Measurements from ENCODE around the gene KLF5.
A peak's percentile ranks its signal among the peaks of the same experiment; 100 is the strongest.
"Not testable (repeated sequence)": the region's sequence is repeated elsewhere in the genome, so short reads cannot be mapped to it uniquely, and the experiment has no call there.

The KLF5 gene

DNA sequence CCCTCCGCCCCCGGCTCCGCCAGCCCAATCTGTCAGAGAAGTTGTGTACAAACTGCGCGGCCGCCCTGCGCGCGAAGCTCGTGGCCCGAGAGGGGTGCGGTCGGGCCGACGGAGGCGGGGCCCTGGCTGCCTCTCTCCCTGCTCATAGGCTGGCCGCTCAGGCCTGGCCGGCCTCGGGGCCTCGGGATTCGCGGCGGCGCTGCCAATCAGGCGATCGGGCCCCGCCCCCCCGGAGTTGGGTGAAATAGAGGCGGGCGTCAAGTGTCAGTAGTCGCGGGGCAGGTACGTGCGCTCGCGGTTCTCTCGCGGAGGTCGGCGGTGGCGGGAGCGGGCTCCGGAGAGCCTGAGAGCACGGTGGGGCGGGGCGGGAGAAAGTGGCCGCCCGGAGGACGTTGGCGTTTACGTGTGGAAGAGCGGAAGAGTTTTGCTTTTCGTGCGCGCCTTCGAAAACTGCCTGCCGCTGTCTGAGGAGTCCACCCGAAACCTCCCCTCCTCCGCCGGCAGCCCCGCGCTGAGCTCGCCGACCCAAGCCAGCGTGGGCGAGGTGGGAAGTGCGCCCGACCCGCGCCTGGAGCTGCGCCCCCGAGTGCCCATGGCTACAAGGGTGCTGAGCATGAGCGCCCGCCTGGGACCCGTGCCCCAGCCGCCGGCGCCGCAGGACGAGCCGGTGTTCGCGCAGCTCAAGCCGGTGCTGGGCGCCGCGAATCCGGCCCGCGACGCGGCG lies at the start of gene KLF5:
KLF5 (plus strand) TSS at position 270 of the 724 bp plus-strand sequence; CDS start at position 593, 323 bp downstream.
- peak; percentile 8 to 91 (median 78) for DNase-seq

DNA sequence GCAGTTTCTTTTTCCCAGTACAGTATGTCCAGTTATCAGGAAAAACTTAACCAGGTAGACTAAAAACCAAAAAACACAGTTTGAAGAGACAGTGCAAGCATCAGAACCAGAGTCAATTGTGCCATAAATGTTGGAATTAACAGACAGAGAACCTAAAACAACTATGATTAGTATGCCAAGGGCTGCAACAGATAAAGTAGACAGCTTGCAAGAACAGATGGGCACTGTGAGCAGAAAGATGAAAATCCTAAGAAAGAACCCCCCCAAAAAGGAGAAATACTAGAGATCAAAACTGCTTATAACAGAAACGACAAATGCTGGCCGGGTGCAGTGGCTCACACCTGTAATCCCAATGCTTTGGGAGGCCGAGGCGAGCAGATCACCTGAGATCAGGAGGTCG lies 47.1 kb upstream of the KLF5 start:
- no peak for DNase-seq

DNA sequence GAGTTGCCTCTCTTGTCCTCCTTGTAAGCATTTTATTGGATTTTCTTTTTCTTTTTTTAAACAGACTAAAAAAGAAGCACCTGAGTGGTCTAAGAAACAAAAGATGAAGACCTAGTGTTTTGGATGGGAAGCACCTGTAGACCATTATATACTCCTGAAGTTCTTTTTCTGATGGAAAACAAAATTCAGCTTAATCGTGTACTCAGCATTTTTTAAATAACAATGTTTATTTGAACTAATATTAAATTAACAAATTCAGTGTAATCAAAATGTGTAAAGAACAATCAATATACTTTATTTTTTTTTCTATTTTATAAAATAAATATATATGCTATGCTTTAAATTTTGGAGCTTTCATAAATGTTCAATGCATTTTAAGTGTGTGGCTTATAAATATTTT lies 43.0 kb upstream of the KLF5 start:
- DNase-seq, result no peak

DNA sequence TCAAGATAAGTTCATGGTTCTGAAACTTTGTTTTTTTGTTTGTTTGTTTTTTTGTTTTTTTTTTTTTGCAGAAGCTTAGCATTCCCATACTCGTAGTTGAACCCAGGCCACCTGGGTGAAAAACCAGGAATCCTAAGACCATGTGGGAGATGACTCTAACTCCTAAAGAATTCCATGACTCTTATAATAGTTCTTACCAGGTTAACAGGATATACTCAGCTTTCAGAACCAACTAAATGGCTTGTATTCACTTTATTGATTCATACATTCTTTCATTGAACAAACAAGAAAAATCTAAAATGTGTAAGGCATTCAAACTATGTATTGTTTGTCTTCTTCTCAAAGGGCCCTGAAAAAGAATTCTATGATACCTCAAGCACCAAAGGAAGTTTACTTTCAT lies 40.5 kb upstream of the KLF5 start:
- DNase-seq, result no peak

DNA sequence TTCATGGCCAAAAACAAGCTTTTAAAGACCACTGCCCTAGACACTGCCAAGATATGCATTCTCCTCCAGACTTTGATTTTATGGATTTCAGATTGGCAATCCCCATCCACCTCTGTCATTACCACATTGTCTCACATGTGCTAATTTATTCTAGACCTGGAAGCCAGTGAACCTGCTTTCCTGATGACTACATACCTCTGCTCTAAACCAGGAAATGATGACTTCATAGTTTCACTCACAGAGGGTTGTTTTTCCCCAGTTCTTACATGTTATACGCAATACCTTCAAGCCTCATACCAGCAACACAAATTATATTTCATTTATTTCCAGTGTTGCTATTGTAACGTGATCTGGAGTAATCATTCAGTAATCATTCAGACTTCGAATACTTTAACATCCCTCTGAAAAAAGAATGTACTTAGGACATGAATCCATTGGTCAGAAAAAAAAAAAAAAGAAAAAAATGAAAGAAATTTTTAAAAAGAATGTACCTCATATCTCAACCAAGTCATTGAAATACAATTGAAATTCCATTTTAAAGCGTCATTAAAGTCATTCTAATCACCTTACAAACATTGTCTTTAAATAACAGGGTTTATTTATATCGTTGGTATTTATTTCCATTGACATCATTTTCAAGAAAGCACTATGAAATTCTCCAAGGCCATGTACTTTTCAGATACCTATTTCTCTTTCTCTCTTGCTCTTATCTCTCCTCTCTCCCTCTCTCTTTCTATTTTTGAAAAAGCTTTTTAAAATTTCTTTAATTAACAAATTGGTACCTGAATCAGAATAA lies 33.4 kb upstream of the KLF5 start:
- DNase-seq, result no peak

DNA sequence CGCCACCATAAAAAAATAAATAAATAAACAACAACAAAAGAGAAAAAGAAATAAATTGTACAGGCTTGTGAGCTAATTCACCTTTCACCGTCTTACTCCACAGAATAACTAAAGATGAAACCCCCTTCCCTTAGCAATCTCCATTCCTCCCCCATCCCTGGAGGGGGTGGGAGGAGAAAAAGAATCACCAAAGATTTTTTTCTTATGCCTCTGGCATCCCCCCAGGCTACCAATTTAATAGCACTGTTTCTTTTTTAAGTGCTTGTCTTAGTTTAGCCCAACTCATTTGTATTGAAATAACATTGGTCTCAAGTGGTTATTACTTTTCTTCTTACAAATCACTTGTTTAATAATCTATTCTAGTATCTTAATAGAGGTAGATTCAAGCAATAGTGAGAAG lies 23.9 kb upstream of the KLF5 start:
- no peak for DNase-seq

DNA sequence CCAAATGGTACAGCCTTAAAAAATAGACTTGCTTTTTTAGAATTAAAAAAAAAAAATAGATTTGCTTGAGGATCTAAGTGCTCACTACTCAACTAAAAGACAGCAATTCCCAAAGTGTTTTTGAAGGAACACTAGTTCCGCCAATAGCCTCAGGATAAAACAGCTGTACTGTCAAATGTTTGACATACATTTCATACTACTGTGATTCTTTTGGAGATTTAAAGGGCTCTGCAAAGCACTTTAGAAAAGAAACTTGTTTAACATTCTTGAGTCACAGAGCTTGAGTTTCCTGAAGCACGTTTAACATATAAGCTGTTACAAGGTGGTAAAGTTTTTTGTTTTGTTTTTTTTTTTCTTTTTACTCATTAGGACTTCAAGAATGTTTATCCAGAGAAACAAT lies 23.1 kb upstream of the KLF5 start:
- DNase-seq, result no peak

DNA sequence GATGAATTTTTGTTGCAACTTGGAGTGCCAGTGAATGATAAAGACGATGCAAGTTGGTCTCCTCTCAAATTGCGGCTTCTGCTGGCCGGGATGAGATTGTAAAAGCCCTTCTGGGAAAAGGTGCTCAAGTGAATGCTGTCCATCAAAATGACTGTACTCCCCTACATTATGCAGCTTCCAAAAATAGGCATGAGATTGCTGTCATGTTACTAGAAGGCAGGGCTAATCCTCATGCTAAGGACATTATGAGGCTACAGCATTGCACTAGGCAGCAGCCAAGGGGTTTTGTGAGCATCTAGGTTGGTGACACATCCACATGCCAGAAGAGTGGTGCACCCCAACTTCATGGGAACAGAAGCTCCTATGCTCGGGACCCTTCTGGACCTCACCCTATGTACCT lies 22.2 kb upstream of the KLF5 start:
- no peak for DNase-seq

DNA sequence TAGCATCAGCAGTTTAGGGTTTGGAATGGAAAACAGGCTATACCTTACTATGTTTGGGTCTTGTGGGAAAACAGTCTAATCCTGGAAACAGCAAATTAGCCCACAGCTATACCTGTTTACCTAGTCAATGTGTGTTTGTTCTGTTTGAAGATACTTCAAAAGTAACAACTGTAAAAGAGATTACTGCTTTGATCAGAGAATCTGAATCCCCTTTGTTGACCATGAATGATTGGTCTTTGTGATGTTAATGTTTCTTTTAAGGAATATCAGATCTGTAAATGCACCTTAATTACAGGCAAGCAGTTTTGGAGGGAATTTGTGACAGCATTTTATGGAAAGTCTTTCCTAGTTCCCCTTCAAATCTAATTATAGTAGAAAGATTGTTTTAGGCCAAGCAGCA lies 20.7 kb upstream of the KLF5 start:
- no peak for DNase-seq

DNA sequence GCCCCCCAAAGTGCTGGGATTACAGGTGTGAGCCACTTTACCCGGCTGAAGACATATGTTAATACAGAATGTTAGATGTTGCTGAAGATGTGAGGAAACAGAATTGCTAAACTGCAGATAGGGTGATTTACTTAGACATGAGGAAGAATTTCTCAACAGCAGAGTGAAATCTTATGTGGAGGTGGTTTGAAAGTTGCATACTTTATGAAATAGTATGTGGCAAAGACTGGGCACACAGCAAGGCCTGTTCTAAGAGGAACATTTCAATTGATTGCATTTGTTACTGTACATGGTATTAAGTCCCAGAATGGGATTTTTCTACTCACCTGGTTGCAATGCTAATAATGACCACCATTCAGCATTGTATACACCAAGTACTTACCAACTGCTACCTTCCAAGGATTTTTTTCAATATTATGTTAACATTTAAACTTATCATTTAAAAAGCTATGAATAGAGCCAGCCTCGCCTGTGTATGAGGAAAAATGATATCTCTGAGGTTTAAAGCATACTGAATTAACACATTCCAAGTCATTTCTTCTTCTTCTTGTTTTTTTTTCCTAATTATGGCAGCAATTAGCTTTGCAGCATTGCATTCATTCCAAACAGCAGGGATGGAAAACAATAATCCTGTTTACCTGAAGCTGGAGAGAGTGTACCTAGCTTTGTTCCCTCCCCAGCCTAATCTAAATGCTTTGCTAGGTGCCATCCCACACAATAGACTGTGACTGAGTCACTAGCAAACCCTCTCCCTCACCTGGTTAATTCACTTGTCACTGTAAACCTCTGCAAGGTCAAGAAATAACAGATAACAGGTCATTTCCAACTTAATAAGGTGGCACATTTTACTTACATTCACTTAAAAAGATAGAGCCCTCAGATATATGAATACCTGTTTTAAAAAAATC lies 19.4 kb upstream of the KLF5 start:
- no peak for DNase-seq

DNA sequence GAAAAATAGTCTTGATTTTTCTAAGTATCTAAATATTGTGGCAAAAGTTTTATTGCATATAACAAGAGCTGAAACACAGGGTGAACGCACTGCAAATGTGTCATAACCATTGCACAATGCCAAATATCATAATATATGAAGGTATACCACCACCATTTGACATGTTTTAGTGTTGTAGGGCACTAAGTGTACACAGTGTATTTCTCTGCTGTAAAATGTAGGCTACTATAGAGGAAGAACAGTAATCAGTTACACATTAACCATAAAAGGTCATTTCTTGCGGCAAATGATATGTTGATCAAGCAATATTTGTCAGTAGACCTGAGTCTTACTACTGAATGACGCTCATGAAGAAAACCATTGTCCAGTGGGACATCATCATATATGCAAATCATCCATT lies 18.3 kb upstream of the KLF5 start:
- DNase-seq, result no peak

DNA sequence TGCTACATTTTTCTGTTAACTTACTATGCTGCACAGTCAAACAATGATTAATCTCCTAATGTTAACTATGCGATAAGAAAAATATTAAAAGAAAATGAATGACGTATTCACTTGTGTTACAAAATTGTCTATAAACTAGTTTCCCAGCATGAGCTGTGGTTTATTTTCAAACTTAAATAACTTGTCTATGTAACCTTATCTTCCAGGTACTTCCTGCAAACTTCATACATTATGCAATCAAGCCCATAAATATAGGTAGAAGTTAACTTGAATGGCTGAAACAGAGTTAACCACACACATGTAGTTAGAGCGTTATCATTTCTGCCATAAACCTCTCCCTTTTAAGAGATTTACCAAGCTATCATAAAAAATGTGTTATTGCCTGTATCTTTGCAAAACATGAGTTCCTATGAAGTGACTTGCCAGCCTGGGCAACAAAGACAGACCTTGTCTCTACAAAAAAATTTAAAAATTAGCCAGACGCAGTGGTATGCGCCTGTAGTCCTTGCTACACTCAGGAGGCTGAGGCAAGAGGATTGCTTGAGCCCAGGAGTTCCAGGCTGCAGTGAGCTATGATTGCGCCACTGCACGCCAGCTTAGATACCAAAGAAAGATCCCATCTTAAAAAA lies 17.7 kb upstream of the KLF5 start:
- no peak for DNase-seq

DNA sequence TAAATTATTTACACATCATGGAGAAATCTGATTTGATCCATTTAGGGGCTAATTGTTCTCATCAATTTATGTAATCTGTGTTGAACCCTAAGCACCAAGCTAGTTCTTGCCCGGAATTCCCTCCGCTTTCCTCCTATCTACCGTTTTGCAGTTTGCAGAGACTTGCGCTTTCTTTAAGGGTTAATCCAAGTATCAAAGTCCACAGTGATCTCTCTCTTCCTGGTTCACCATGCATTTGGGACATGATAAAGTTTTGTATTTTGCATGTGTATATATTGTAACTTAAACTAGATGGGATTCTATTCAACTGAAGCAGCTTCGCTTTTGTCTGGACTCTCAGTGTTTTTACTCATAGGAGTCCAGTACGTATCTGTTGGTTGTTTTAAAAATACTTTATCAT lies 13.8 kb upstream of the KLF5 start:
- no peak for DNase-seq

DNA sequence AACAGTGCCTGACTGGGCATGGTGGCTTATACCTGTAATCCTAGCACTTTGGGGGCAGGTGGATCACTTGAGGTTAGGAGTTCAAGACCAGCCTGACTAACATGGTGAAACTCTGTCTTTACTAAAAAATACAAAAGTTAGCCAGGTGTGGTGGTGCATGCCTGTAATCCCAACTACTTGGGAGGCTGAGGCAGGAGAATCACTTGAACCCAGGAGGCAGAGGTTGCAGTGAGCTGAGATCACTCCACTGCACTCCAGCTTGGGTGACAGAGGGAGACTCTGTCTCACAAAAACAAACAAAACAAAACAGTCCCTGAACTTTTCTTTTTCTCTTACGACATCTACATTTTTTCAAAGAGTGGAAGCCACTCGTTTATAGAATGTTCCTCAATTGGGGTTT lies 10.2 kb upstream of the KLF5 start:
- not testable (repeated sequence) for DNase-seq

DNA sequence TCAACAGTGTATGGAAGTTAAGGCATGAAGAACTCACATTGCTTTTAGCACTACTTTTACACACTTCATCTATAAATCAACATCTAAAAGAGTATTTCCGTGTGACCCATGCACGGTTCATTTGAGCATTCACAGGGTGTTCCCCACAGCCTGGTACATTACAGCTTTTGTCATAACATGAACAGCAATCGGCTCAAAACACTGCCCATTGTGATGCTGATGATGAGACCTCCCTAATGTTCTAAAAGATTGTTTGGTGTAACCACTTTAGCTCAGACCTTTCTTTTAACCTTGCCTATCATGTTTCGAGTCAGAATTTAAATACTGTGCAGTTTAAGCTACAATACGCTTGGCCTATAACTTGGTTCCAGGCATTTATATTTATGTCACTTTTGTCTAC lies 4.1 kb upstream of the KLF5 start:
- DNase-seq, result no peak

DNA sequence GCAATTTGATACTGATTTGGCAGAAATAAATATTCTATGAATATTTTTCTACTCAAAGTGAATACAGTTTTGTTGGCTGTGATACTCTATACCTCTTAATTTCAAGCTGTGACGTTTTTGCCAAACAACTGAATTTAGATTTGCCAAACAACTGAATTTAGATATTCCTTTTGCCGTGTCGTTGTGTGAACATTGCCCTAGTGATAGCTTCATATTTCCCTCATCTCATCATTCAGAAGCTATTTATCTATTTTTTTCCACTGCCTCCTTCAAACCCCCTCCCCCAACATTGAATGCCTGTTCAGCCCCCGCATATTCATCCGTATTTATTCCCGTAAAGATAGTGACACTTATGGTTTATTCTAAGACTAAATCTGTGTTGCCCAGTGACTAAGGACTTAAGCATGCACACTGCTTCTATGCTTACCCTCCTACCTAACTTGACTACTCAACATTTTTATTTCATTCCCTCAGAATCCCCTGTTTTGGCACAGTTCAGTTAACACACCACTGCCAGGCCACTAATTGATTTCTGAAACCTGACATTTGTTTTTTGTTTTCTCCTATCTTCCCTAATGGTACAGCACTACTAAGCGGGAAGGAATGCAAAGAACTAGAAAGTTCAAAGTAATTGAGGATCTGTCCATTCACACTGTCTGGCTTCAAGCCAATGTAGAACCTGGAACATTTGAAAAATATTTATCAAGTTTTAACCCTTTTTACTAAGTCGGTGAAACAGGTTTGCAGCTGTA lies 2.8 kb upstream of the KLF5 start:
- DNase-seq, result no peak

DNA sequence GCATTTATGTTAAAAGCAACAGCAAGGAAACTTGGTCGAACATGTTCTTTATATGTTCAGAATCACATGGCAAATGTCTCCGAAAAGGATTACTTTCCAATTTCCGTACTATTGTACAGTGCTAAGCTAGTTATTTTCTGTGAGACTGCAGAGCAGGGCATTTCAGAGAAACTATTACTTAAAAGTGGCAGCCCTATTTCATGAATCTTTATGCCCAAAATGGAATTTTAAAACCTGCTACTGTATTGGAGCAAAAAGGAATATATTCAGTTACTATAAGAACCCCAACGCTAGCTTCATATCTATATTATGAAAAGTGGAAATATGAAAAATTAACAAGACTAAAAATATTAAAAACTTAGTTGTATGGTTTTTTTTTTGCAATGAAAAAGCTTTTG lies 2.2 kb upstream of the KLF5 start:
- DNase-seq, result no peak

DNA sequence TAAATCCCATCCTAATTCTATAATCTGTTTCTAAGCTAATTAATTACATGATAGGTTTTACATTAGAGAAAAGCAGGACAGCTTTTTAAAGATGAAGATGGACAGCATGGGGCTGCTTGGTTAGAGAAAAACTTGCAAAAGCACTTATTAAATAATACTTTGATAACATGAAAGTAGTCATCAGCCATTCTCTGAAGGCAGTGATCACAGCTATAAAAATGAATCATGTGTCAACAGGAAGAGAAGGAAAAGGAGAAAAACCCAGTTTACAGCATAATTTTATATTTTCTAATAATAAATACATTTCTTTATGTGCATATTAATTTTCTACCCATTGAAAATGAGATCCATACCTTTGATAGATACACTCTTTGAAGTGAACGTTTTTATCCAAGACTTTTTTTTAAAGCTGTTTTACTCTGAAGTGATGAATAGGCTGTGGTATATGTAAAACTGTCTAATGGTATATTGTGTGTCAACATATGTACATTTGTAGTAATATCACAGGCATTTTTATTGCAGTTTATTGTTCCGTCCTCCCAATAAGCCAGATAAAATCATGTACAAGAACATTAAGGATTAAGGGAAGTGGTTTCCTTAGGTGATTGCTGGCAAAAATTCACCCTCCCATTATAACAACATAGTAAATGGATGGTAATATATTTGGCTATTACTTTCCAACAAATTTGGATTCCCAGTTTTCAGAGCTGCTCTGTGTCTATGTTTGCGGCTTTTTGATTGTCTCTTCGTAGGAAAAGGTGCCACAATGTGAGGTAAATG lies 1.3 kb upstream of the KLF5 start:
- no peak for DNase-seq

DNA sequence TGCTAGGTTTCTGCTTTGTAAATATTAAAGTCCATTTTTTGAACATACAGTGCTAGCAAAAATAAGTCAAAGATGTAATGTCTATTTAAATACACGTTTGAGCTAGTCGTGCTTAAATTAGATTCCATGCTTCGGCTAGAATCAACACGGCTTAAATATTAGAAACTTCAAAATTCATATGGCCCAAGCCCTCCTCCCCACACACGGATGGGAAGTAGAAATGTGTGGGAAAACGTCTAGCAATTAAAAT lies 816 bp upstream of the KLF5 start:
- DNase-seq, result no peak

DNA sequence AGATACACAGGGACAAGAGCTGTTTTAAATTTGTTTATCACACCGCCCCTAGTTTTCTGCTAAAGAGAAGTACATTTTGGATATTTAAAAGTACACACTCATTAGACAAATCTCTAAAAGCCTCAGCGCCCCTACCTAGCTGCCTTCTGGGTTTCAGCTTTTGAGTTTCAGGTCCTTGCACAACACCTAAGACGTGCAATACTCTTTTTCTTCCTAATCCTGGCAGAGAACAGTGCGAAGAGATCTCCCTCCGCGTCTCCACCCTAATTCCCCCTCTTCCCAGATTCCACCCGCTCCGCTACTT lies 421 bp upstream of the KLF5 start:
- no peak for DNase-seq

Measured in anterior cingulate cortex (tissue), 58 donors.